Tibial artery (tissue), 4 donors: ENCODE measurements around the gene CNPY1.

Experiments
- DNase-seq, 2 donors: peaks; one replicate each; pipeline ENCODE4 v3.0.0-alpha.2; 2019
- H3K27ac ChIP-seq, 2 donors: fragments of 200-600 bp; sonication (generic) in 1 of 2; 1 replicate in 1 of 2; 2 replicates in 1 of 2; pipeline ENCODE4 v1.5.1; 2018 to 2019; ENCODE audit warnings: mild to moderate bottlenecking in 1 of 2
- H3K27me3 ChIP-seq, 2 donors: fragments of 200-600 bp; sonication (generic) in 1 of 2; one replicate each; pipeline versions ENCODE4 v1.5.1 to v1.6.0; 2016 to 2019
- H3K36me3 ChIP-seq, 3 donors: fragments of 200-600 bp; sonication (generic) in 2 of 3; one replicate each; pipeline ENCODE4 v1.5.1; 2016 to 2019; ENCODE audit warnings: mild to moderate bottlenecking in 2 of 3
- H3K4me1 ChIP-seq, 4 donors: fragments of 200-600 bp; sonication (generic) in 2 of 4; 1 replicate in 3 of 4; 2 replicates in 1 of 4; pipeline ENCODE4 v1.5.1; 2016 to 2019
- H3K4me3 ChIP-seq, 2 donors: fragments of 200-600 bp; sonication (generic) in 1 of 2; 1 replicate in 1 of 2; 2 replicates in 1 of 2; pipeline ENCODE4 v1.5.1; 2018 to 2019; ENCODE audit warnings: mild to moderate bottlenecking in 2 of 2
- H3K9me3 ChIP-seq, 3 donors: fragments of 200-600 bp; sonication (generic) in 1 of 3; one replicate each; pipeline ENCODE4 v1.5.1; 2016 to 2019
- CTCF ChIP-seq, 2 experiments: fragments of 200-600 bp in 1 of 2; fragments of 450-650 bp in 1 of 2; IDR thresholded peaks; one replicate each; pipeline ENCODE4 v1.5.1; 2017 to 2019; ENCODE audit warnings: antibody characterized with exemption in 2 of 2, mild to moderate bottlenecking in 1 of 2, moderate library complexity in 1 of 2
- intact Hi-C: fragments of 100-400 bp; cut with DNase I; formaldehyde crosslinking; loops from one replicate; pipeline ENCODE4 v1.15.0; 2023; ENCODE audit warnings: low total_unique reads

The CNPY1 gene

GRCh38 chr7:155560196-155560885, 14.0 kb upstream of the CNPY1 start:
- peaks cover 0 to 37% of the 10 kb centered on the region in 2 donors for H3K27me3 ChIP-seq
- H3K4me1 ChIP-seq: no peaks in the 10 kb centered on the region
- H3K4me3 ChIP-seq: no peak overlapping the region
- H3K9me3 ChIP-seq: no peaks in the 10 kb centered on the region
- intact Hi-C loops: no loop called here
- no peaks in the 10 kb centered on the region for H3K36me3 ChIP-seq
- no peak for DNase-seq
- no peak for TF ChIP-seq CTCF (IDR thresholded peaks at IDR 0.05)
- no peak overlapping the region for H3K27ac ChIP-seq

DNA sequence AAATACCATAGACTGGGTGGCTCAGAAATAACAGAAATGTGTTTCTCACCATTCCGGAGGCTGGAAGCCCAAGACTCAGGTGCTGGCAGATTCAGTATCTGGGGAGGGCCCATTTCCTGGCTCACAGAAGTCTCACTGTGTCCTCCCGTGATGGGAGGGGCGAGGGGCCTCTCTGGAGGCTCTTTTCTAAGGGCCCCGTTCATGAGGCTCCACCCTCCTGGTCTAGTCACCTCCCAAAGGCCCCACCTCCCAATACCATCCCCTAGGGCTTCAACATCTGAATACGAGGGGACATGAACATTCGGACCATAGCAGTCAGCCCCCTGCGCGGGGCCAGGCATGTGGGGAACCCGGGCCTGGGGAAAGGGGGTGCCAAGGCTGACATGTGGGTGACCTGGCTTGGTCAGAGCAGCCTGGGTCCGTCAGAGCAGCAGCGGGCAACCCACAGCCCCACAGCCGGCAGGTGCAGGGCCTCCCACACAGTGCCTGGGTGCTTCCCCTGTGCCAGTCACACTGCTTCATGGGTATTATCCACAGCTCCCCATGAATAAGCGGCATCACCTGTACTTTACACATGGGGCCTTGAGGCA, 13.3 kb upstream of the CNPY1 start:
- DNase-seq: no peak
- Histone ChIP-seq H3K4me1 (no peaks in the 10 kb centered on the region), H3K36me3 (no peaks in the 10 kb centered on the region), H3K9me3 (no peaks in the 10 kb centered on the region), H3K4me3 (no peak overlapping the region), H3K27ac (no peak overlapping the region), H3K27me3 (peaks cover 0 to 43% of the 10 kb centered on the region in 2 donors)
- intact Hi-C loops: no loop called here
- TF ChIP-seq CTCF (IDR thresholded peaks at IDR 0.05): no peak

GRCh38 chr7:155558961-155559360, 12.6 kb upstream of the CNPY1 start:
- no peak for DNase-seq
- no peaks in the 10 kb centered on the region for H3K4me1 ChIP-seq
- no peak overlapping the region for H3K27ac ChIP-seq
- intact Hi-C loops: no loop called here
- H3K4me3 ChIP-seq: no peak overlapping the region
- TF ChIP-seq CTCF (IDR thresholded peaks at IDR 0.05): no peak
- no peaks in the 10 kb centered on the region for H3K36me3 ChIP-seq
- H3K27me3 ChIP-seq: peaks cover 0 to 43% of the 10 kb centered on the region in 2 donors
- peaks cover 0 to 3% (median 0%) of the 10 kb centered on the region in 3 donors for H3K9me3 ChIP-seq

DNA sequence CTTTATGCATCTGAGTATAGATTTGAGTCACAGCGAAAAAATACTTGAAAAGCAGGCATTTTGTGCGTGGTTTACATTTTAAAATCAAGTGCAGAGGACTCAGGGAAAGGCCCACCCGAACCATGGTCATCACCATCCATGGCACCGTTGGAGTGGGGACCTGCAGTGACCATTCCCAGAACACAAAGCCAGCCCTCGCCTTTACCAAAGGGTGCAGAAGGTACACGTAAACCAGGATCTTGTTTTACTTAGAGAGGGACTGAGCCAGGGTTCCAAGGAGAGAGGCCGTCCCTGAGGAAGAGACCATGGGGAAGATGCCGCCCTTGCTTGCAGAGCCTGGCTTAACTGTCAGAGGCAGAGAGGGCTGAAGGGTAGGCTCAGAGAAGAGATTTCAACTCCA, 12.0 kb upstream of the CNPY1 start:
- Histone ChIP-seq H3K4me3 (no peak overlapping the region), H3K36me3 (no peaks in the 10 kb centered on the region), H3K27ac (no peak overlapping the region), H3K4me1 (no peaks in the 10 kb centered on the region), H3K27me3 (peaks cover 0 to 43% of the 10 kb centered on the region in 2 donors), H3K9me3 (peaks cover 0 to 3% (median 0%) of the 10 kb centered on the region in 3 donors)
- no peak for DNase-seq
- intact Hi-C loops: no loop called here
- no peak for TF ChIP-seq CTCF (IDR thresholded peaks at IDR 0.05)

DNA sequence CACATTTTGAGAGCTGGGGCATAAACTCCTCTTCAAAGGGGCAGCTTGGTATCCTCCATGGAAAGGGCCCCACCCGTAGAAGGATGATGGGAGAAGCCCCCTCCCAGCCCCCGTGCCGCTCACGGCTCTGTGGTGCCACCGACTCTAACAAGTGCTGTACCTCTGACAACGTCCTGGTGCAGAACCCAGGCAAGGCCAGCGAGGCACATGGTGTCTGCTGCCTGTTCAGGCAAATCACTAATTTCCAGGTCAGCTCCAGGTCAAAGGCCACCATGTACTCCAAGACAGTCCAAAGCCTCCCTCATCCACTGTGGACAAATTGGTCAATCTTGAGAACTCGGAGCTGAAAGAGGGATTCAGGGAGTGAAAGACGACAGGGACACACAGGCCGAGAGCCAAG, 11.4 kb upstream of the CNPY1 start:
- H3K36me3 ChIP-seq: no peaks in the 10 kb centered on the region
- no peak overlapping the region for H3K27ac ChIP-seq
- intact Hi-C loops: no loop called here
- H3K27me3 ChIP-seq: peaks cover 0 to 43% of the 10 kb centered on the region in 2 donors
- H3K4me1 ChIP-seq: no peaks in the 10 kb centered on the region
- peaks cover 0 to 3% (median 0%) of the 10 kb centered on the region in 3 donors for H3K9me3 ChIP-seq
- H3K4me3 ChIP-seq: no peak overlapping the region
- no peak for TF ChIP-seq CTCF (IDR thresholded peaks at IDR 0.05)
- no peak for DNase-seq
